Measurements from ENCODE around the gene CIDEC. TPM values are rescaled to one million over a fixed set of nuclear protein-coding genes. Genes with fewer than 3 reads are reported as not detected.

Gene CIDEC
- total and polyA plus RNA-seq, 2 of the 13 experiments (the other 11 are each of a cell fraction or from before 2014, with no cell fraction given): 2.5 to 10.4 TPM

DNA sequence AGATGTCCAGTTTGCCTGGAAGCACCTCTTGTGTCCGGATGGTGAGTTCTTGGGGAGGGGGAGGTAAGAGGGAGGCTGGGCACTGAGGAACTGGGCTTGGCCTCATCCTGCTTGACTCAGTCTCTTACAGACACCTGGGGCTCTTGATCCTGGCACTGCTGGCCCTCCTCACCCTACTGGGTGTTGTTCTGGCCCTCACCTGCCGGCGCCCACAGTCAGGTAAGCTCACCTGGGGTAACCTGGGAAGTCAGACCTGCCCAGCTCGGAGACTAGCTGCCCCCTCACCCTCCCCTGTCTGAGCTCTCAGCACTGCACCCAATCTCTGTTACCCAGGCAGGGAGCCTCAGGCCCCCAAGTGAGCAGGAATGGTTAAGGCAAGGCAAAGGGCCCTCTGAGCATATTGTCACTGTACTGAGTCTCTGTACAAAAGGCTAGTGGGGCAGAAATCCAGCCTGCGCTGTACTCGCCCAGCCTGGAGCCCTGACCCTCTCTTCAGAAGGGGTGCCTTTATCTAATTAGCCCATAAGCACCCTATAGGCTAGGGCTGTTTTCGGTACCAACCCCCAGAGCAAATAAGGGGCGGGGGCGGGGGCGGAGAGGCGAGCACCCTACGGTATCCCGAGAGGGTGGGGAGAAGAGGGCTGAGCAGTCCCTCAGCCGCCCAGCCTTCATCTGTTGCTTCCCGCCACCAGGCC lies 34.7 kb upstream of the CIDEC start (continued):
- TF ChIP-seq GTF3A (CRISPR knock-in tag; conservative IDR thresholded peaks at IDR 0.05) (no peak), ETV6 (CRISPR knock-in tag; conservative IDR thresholded peaks at IDR 0.05) (no peak), JDP2 (CRISPR knock-in tag; IDR thresholded peaks at IDR 0.05; ENCODE audit: borderline replicate concordance) (no peak), ATM (IDR thresholded peaks at IDR 0.05; ENCODE audit: borderline replicate concordance) (no peak), NFKBIZ (CRISPR knock-in tag; IDR thresholded peaks at IDR 0.05) (no peak), ZNF607 (CRISPR knock-in tag; IDR thresholded peaks at IDR 0.05; ENCODE audit: borderline replicate concordance) (no peak), EP300 (IDR thresholded peaks at IDR 0.05; ENCODE audit: low read depth in 2 of 2, low read length in 2 of 2) (no peak), EP300 (CRISPR knock-in tag; IDR thresholded peaks at IDR 0.05; ENCODE audit: borderline replicate concordance) (no peak), MTA3 (CRISPR knock-in tag; IDR thresholded peaks at IDR 0.05) (no peak), KLF11 (CRISPR knock-in tag; IDR thresholded peaks at IDR 0.05) (no peak), NONO (IDR thresholded peaks at IDR 0.05) (no peak), NONO (CRISPR knock-in tag; conservative IDR thresholded peaks at IDR 0.05) (peak; percentile 42), TARDBP (CRISPR knock-in tag; IDR thresholded peaks at IDR 0.05) (no peak), ZNF460 (CRISPR knock-in tag; IDR thresholded peaks at IDR 0.05; ENCODE audit: borderline replicate concordance) (no peak), HDAC6 (IDR thresholded peaks at IDR 0.05; ENCODE audit: low read depth, low read length) (no peak), MBNL3 (CRISPR knock-in tag; conservative IDR thresholded peaks at IDR 0.05) (no peak), THAP11 (CRISPR knock-in tag; IDR thresholded peaks at IDR 0.05) (no peak; the same call in 1 of the 2 replicates), NBN (conservative IDR thresholded peaks at IDR 0.05) (no peak), AKAP8 (CRISPR knock-in tag; IDR thresholded peaks at IDR 0.05) (no peak), ZNF761 (CRISPR knock-in tag; conservative IDR thresholded peaks at IDR 0.05) (no peak), NFYC (CRISPR knock-in tag; IDR thresholded peaks at IDR 0.05) (peak; percentile 38; the same call in 1 of the 2 replicates), ZNF839 (CRISPR knock-in tag; IDR thresholded peaks at IDR 0.05; ENCODE audit: borderline replicate concordance) (no peak)
- TF ChIP-seq, protein P1, sequence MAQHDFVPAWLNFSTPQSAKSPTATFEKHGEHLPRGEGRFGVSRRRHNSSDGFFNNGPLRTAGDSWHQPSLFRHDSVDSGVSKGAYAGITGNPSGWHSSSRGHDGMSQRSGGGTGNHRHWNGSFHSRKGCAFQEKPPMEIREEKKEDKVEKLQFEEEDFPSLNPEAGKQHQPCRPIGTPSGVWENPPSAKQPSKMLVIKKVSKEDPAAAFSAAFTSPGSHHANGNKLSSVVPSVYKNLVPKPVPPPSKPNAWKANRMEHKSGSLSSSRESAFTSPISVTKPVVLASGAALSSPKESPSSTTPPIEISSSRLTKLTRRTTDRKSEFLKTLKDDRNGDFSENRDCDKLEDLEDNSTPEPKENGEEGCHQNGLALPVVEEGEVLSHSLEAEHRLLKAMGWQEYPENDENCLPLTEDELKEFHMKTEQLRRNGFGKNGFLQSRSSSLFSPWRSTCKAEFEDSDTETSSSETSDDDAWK (CRISPR knock-in tag; IDR thresholded peaks at IDR 0.05): no peak
- TF ChIP-seq, protein P2, sequence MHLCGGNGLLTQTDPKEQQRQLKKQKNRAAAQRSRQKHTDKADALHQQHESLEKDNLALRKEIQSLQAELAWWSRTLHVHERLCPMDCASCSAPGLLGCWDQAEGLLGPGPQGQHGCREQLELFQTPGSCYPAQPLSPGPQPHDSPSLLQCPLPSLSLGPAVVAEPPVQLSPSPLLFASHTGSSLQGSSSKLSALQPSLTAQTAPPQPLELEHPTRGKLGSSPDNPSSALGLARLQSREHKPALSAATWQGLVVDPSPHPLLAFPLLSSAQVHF (CRISPR knock-in tag; IDR thresholded peaks at IDR 0.05): no peak; the same call in 1 of the 2 replicates
- TF ChIP-seq, protein P3, sequence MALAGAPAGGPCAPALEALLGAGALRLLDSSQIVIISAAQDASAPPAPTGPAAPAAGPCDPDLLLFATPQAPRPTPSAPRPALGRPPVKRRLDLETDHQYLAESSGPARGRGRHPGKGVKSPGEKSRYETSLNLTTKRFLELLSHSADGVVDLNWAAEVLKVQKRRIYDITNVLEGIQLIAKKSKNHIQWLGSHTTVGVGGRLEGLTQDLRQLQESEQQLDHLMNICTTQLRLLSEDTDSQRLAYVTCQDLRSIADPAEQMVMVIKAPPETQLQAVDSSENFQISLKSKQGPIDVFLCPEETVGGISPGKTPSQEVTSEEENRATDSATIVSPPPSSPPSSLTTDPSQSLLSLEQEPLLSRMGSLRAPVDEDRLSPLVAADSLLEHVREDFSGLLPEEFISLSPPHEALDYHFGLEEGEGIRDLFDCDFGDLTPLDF (CRISPR knock-in tag; IDR thresholded peaks at IDR 0.05): no peak

Data from HepG2 (cell line).